Measurements from ENCODE around the gene TSACC. TPM values are rescaled to one million over a fixed set of nuclear protein-coding genes. Genes with fewer than 3 reads are reported as not detected.
"Not testable (repeated sequence)": the region's sequence is repeated elsewhere in the genome, so short reads cannot be mapped to it uniquely, and the experiment has no call there.

The TSACC gene
- total RNA-seq, 1 experiment from 2014 or later: 0.36 TPM

DNA sequence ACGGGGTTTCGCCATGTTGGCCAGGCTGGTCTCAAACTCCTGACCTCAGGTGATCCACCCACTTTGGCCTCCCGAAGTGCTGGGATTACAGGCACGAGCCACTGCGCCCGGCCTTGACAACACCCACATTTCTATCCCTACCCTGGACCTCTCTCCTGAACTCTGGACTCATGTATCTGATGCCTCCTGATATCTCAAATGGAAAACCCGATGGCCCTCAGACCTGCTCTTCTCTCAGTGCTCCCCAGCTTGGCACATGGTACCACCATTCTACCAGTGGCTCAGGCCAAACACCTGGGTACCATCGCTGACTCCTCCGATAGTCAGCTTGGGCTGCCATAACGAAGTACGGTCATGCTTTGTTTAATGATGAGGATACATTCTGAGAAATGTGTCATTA, 22.2 kb downstream of the TSACC start:
- DNase-seq: no peak

DNA sequence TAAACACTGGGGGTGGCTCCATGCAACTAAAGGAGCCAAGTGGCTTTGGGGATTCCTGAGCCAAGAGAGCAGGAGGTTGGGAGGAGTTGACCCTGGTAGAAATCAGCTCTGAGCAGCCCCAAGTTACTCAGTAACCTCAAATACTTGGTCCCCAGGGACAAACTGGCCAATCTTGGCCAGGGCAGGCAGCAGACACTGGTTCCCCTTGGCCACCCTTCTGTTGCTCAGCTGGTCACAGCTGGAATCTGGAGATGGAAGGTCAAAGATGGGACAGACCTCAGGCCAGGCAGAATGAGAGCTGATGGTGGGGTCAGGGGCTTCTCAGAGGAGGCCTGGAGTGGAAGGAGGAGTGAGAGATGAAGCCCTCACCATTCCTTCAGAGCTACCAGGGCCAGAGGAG, 27.4 kb downstream of the TSACC start:
- DNase-seq: no peak
- H3K9me3 ChIP-seq (replicated peaks): no peaks in the 10 kb centered on the region
- no peaks in the 10 kb centered on the region; the same call in 1 of the 2 replicates for H3K27me3 ChIP-seq

More for the DNA sequence above, 22.2 kb downstream of the TSACC start:
- Histone ChIP-seq H3K4me3 (no peak overlapping the region), H3K27me3 (peaks cover 4% of the 10 kb centered on the region), H3K36me3 (no peaks in the 10 kb centered on the region), H3K4me1 (no peaks in the 10 kb centered on the region), H3K9me3 (replicated peaks) (no peaks in the 10 kb centered on the region), H3K27ac (no peak overlapping the region)

DNA sequence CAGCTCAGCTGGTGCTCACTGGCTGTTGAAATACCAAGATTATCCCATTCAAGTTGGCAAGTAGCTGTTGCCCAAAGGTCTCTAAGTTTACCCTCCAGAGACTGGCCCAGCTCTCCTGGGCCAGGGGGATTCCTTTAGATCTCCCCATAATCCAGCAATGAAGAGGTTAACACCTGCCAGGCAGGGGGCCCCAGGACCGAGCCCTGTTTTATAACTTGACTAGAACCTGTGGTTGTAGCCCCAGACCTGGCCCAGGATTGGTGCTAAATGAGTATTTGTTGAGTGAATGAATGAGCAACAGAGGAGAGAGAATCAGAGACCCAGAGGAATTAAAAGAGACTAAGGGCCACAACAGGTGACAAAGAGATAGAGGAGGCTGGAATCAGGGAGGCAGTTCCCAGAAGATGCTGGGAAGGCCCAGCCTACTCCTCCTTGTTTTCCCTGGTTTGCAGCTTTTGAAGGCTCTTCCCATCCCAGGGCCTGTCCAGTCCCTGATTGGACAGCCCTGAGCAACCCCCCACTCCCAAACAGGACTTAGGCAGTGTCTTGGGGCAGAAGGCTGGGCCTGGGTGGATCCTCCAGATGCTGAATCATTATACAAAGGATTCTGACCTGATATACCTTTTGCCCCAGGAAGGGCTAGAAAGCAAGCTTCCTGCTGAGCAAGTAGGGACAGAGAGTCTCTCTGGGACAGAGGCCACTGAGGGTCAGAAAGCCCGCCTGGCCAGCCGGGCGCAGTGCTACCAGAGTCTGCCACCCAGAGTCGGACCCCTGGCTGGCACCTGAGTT, 28.2 kb downstream of the TSACC start:
- no peak overlapping the region for H3K4me3 ChIP-seq
- H3K9me3 ChIP-seq (replicated peaks): no peaks in the 10 kb centered on the region
- no peaks in the 10 kb centered on the region for H3K36me3 ChIP-seq
- no peaks in the 10 kb centered on the region for H3K4me1 ChIP-seq
- no peak overlapping the region for H3K27ac ChIP-seq
- no peak for DNase-seq
- no peaks in the 10 kb centered on the region; the same call in 1 of the 2 replicates for H3K27me3 ChIP-seq

More for the DNA sequence above, 27.4 kb downstream of the TSACC start:
- Histone ChIP-seq H3K4me1 (no peaks in the 10 kb centered on the region), H3K4me3 (no peak overlapping the region), H3K36me3 (no peaks in the 10 kb centered on the region), H3K27ac (no peak overlapping the region)

DNA sequence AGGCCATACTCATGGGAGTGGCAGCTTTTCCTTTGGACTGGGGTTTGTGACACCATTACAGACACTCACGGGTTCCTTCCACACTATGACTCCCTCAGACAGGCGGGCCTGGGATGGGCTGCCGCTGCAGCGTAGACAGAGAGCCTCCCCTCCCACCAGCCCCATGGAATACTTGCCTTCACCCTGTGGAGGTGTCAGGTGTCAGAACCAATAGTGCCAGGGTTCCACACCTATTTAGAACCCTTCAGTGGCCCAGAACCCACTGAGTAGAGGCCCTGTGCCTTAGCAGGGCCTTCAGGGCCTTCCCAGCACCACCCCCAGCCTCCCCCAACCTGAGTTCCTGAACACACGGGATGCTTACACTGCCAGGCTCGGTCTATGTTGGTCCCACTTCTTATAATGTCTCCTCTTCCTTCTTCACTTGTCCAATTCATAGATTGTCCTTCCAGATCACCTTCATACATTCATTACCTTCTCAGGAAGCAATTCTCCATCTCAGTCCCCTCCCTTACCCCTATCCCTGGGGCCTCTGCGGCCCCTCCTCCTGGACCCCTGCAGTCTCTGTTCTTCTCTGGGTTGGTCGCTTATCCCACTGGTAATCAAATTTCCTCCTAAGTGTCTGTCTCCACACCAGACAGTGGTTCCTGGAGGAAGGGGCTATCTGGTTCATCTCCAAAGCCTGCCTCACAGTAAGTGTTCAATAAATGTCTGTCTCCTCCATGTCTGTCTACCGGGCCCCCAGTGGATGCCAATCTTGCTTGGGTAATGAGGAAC, 29.2 kb downstream of the TSACC start:
- H3K27ac ChIP-seq: no peak overlapping the region

DNA sequence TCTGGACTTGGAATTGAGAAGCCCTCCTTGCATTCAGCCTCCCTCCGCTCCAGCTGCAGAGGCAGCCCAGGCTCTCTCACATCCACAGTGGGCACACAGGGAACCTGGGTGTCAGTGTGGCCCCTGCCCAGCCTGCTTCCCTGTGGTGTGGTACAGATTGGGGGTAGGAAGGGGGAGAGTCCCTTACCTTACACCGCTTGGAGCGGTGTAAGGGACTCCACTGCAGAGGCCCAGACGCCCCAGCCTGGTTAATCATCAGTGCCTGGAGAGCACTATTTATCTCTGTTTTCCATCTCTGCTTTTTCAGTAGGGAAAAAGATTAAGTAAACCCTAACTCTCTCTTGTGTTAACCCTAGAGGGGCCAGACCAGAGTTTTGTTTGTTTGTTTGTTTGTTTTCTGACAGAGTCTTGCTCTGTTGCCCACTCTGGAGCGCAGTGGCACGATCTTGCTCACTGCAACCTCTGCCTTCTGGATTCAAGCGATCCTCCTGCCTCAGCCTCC, 29.9 kb downstream of the TSACC start:
- DNase-seq: no peak
- no peaks in the 10 kb centered on the region for H3K36me3 ChIP-seq
- no peak overlapping the region for H3K27ac ChIP-seq
- no peak overlapping the region for H3K4me3 ChIP-seq
- no peaks in the 10 kb centered on the region for H3K4me1 ChIP-seq
- H3K9me3 ChIP-seq (replicated peaks): no peaks in the 10 kb centered on the region
- no peaks in the 10 kb centered on the region; the same call in 1 of the 2 replicates for H3K27me3 ChIP-seq

More for the DNA sequence above, 29.2 kb downstream of the TSACC start:
- DNase-seq: no peak
- no peaks in the 10 kb centered on the region for H3K4me1 ChIP-seq
- H3K4me3 ChIP-seq: no peak overlapping the region
- no peaks in the 10 kb centered on the region; the same call in 1 of the 2 replicates for H3K27me3 ChIP-seq
- no peaks in the 10 kb centered on the region for H3K9me3 ChIP-seq (replicated peaks)
- no peaks in the 10 kb centered on the region for H3K36me3 ChIP-seq

DNA sequence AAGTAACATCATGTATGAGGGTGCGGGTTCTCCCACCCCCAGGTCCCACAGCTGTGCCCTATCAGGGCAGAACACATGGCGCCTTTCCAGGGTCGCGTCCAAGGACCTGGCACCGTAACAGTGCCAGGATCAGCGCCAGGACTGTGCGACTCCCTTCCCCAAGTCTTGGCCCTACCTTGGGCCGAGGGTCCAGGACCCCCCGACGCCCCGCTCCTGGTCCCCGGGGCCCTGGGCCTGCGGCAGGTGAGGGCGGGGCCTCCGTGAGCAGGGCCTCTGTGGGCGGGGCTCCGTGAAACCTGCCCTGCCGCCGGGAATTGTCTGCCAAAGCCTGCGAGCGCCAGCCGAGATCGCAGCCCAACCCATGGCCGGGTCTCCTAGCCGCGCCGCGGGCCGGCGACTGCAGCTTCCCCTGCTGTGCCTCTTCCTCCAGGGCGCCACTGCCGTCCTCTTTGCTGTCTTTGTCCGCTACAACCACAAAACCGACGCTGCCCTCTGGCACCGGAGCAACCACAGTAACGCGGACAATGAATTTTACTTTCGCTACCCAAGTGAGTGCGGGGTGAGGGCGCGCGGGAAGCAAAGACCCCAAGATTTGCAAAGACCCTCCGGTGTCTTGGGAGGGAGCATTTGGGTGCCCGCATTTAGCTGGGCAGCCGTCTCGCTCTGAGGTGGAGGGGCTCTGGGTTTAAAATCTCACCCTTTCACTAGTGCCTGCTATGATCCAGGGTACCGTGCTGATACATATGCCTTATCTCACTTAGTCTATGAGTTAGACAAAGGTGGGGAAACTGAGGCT, 30.8 kb downstream of the TSACC start, which contains the start of gene RHBG:
TSS of gene RHBG (plus strand) at position 323 of the 796 bp plus-strand sequence. CDS start at position 362, 39 bp downstream.
- Histone ChIP-seq H3K27me3 (no peaks in the 10 kb centered on the region), H3K36me3 (no peaks in the 10 kb centered on the region), H3K27ac (no peak within 1 kb of the TSS), H3K4me1 (no peaks in the 10 kb centered on the region), H3K4me3 (no peak within 1 kb of the TSS), H3K9me3 (replicated peaks) (no peaks in the 10 kb centered on the region)
- DNase-seq: no peak

DNA sequence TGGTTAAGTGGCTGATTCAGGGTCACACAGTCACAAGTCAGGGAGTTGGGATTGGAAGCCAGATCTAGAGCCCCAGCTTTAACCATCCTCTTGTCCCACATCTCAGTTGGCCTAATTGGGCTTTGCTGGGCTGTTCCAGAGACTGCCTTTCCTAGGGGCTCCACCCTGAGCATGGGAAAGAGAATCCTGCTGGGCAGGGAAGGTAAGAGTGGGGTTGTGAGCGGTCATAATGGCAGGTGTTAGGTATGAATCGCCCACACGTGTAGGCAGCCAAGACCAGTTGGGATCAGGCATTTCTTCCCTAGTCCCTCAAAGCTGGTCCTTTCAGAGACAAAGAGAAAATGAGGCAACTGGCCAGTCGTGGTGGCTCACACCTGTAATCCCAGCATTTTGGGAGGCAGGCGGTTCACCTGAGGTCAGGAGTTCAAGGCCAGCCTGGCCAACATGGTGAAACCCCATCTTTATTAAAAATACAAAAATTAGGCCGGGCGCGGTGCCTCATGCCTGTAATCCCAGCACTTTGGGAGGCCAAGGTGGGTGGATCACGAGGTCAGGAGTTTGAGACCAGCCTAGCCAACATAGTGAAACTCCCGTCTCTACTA, 31.5 kb downstream of the TSACC start:
- not testable (repeated sequence) for H3K4me3 ChIP-seq; H3K27ac ChIP-seq; DNase-seq; H3K27me3 ChIP-seq; H3K9me3 ChIP-seq (replicated peaks); H3K4me1 ChIP-seq; H3K36me3 ChIP-seq

DNA sequence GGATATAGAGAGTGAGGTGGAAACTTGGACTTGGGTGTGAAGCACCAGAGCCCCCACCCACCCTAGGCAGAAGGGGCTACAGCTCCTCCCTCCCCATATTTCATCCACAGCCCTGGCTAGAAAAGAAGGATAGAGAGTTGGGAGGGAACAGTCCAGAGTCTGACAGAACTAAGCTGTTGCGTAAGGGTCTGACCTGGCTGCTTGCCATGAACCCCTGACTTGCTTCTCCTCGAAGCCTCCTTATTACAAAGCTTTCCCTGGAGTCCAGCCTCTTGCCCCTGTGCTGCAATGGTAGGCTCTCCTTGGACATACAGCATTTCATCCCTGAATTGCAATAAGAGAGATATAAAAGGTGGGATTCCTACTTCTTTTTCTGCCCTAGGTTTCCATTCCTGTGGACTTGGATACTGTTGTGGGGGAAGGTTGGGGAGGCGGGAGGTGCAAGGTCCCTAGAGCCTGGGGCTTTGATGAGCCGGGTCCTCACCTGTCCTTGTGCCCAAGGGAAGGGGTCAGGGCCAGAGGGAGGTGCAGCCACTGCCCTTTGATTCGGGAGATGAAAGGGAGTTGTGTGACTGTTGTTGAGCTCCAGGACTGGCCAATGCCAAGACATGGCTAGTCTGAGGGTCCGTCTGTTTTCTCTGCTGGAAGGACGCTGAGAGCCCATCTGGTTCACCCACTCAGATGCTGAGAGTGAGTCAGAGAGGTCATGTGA, 33.4 kb downstream of the TSACC start:
- H3K27ac ChIP-seq: no peak overlapping the region
- DNase-seq: no peak
- H3K9me3 ChIP-seq (replicated peaks): no peaks in the 10 kb centered on the region
- no peaks in the 10 kb centered on the region for H3K27me3 ChIP-seq
- H3K4me1 ChIP-seq: no peaks in the 10 kb centered on the region
- no peak overlapping the region for H3K4me3 ChIP-seq
- H3K36me3 ChIP-seq: no peaks in the 10 kb centered on the region

DNA sequence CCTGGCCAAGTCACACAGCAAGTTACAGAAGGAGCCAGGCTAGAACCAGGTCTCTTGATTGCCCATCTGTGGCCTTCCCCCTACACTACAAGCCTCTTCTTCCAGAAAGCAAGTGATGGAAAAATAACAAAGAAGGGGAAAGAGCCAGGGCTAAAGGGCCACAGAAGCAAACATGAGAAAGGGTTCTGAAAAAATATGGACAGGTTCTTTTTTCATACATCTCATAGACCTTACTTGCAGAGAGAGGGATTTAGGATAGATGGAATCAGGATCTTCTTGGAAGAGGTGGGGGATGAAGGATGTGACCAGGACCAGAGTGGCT, 33.9 kb downstream of the TSACC start:
- Histone ChIP-seq H3K27me3 (no peaks in the 10 kb centered on the region), H3K4me3 (no peak overlapping the region), H3K36me3 (no peaks in the 10 kb centered on the region), H3K27ac (no peak overlapping the region), H3K4me1 (no peaks in the 10 kb centered on the region), H3K9me3 (replicated peaks) (no peaks in the 10 kb centered on the region)
- no peak for DNase-seq

DNA sequence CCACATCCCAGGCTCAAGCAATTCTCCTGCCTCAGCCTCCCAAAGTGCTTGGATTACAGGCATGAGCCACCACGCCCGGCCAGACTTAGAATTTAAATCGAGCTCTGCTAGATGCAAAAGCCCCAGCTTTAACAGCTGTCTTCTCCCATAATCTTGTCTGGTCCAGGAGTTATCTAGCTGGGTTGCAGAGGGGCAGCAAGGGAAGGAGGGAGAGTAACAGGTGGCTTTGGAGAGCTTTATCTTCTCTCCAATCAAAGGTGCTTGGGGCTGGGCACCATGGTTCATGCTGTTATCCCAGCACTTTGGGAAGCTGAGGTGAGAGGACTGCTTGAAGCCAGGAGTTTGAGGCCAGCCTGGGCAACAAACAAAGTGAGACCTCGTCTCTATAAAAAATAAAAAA, 34.5 kb downstream of the TSACC start:
- H3K27me3 ChIP-seq: no peaks in the 10 kb centered on the region
- H3K9me3 ChIP-seq (replicated peaks): no peaks in the 10 kb centered on the region
- H3K4me1 ChIP-seq: no peaks in the 10 kb centered on the region
- no peak overlapping the region for H3K4me3 ChIP-seq
- DNase-seq: peak in 1 of 2 experiments; percentile 46
- H3K27ac ChIP-seq: no peak overlapping the region
- H3K36me3 ChIP-seq: no peaks in the 10 kb centered on the region

DNA sequence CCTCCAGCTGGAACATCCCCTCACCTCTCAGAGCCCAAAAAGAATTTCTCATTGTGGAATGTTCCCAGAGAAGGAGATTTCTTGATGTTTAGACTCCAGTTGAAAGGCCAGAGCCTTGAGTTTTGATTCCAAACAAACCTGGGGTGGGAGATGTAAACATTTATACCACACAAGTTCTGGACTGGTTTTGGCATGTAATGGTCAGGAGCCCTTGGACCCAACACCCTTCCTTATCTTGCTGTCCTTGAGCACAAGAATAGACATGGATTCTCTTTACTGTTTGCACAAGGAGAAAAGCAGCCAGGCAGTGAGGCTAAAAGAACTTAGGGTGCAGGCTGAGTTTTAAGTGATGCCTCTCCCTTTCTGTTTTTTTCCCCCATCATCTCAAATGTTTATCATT, 35.2 kb downstream of the TSACC start:
- Histone ChIP-seq H3K27ac (no peak overlapping the region), H3K4me3 (no peak overlapping the region), H3K27me3 (no peaks in the 10 kb centered on the region), H3K9me3 (replicated peaks) (no peaks in the 10 kb centered on the region), H3K4me1 (no peaks in the 10 kb centered on the region), H3K36me3 (no peaks in the 10 kb centered on the region)
- DNase-seq: no peak

DNA sequence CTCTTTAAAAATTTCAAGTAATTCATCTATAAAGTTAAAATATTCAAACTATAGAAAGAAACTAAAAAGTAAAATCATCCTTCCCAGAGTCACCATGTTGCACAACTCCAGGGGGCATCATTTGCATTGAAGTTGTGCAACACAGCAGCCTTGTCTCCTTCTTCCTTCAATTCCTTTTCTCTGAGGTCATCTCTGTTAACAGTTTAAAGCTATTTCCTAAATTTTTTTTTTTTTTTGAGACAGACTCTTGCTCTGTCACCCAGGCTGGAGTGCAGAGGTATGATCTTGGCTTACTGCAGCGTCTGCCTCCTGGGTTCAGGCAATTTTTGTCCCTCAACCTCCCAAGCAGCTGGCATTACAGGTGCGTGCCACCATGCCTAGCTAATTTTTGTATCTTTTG, 37.8 kb downstream of the TSACC start:
- DNase-seq: no peak
- H3K27ac ChIP-seq: no peak overlapping the region
- no peaks in the 10 kb centered on the region for H3K9me3 ChIP-seq (replicated peaks)
- no peaks in the 10 kb centered on the region for H3K36me3 ChIP-seq
- H3K4me3 ChIP-seq: no peak overlapping the region
- no peaks in the 10 kb centered on the region for H3K27me3 ChIP-seq
- peaks cover 7% of the 10 kb centered on the region; the same call in 1 of the 2 replicates for H3K4me1 ChIP-seq

DNA sequence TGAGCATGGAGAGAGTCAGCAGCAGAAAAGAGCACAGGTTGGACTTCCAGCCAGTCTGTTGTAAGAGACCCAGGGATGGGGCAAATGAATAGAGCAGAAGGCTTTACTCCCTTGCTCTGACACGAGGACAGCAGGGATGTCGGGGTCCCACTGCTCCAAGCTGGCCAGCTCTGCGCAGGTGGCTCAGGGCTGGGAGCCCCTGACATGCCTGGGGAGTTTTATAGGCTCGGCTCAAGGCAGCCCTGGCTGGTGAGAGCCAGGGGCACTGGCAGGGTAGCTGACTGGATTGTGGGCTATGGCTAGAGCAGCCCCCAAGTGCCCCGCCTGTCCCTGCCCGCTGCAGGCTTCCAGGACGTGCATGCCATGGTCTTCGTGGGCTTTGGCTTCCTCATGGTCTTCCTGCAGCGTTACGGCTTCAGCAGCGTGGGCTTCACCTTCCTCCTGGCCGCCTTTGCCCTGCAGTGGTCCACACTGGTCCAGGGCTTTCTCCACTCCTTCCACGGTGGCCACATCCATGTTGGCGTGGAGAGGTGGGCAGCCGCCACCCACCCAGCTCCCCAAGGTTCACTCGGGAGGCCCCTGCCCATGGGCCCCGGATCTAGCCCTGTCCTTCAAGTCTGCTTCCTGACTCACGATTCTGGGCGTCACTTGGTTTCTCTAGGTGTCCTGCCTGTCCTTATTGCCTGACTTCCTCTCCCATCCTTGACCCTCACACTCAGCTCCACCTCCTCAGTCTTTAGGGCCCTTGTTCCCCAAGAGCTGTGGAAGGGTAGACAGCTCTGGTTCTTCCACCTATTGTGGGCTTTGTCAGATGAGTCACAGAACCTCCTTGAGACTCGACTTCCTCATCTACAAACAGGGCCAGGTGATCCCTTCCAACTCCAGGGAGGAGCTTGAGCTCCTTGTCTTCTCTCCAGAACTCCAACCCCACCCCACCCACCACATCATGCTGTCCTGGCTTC, 38.9 kb downstream of the TSACC start:
- Histone ChIP-seq H3K4me3 (no peak overlapping the region), H3K9me3 (replicated peaks) (no peaks in the 10 kb centered on the region), H3K36me3 (no peaks in the 10 kb centered on the region), H3K4me1 (peaks cover 7% of the 10 kb centered on the region; the same call in 1 of the 2 replicates), H3K27me3 (no peaks in the 10 kb centered on the region), H3K27ac (no peak overlapping the region)
- no peak for DNase-seq
